NCI-H1105 treated with DMSO at 0.1 percent for 48 hours (cell line): ENCODE data around the gene CRYGC.
"Not testable (repeated sequence)": the region's sequence is repeated elsewhere in the genome, so short reads cannot be mapped to it uniquely, and the experiment has no call there.

Source experiments
- DNase-seq: peaks from one replicate; lab custom pipeline; 2025; lab: John Stamatoyannopoulos, UW

Gene CRYGC, protein sequence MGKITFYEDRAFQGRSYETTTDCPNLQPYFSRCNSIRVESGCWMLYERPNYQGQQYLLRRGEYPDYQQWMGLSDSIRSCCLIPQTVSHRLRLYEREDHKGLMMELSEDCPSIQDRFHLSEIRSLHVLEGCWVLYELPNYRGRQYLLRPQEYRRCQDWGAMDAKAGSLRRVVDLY

DNA sequence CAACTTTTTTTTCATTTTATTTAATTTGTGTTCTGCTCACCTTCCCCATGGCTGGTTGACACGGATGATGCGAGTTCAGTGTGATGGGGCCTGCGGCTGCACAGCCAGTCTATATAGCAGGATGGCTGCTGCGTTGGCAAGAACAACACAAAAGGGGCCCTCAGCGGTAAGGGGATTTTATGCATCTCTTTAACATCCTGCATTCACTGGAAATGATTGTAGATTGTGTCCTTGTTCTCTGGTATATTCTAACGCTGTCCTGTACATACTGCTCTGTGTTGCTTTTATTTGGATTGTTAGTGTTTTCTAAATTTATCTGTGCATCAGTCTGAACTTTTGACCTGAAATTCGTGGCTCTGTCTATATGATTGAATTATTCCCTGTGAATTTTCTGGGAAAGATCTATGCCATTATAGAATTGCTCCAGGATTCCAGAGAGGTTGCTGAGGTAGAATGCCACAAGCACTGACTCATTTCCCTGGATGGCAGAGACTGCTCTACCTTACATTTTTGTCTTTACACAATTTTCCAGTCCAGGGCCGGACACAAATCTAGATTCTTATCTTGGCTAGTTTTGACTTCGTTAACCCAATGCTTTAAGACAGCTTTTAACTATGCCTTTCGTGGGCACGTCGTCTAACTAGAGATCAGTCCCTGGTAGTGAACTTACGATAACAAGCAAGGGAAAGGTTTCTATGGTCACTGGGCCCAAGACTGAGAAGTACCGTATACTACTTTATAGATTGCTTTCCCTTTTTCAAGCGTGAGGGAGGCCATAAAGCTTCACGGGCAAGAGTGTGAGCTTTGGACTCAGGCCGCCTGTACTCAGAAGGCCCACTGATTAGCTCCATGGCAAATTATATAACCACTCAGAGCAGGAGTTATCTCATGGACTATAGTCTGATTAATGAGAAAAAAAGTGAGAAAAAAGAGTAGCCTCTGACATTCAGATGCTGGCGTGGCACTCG is at the start of gene CRYGC:
CRYGC (minus strand) TSS at position 85 of the 968 bp plus-strand sequence; CDS start at position 49, 36 bp downstream.
- no peak for DNase-seq

DNA sequence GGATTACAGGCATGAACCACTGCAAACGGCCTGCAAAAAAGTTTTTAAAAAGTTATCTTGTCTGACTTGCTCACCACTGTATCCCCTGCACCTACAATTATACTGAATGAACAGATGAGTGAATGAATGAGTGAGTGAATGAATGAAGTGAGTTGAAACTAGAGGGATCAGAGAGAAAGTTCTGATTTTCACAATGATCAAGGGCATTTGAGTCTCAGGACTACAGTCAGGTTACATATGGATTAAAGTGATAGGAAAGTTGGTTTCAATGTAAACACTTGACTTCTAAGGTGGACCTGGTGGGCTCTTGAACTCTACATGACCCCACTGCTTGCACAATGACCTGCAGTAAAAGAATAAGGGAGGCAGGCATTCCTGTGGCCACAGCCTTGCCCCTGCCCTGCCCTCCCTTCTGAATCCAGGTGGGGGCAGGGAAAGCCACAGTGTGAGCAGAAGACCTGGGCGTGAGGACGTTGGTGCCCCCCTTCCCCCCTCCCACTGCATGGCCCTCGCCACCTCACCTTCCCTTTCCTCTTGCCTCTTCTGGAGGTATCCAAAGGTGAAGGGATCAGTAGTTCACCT is 49.5 kb upstream of the CRYGC start:
- DNase-seq: no peak

DNA sequence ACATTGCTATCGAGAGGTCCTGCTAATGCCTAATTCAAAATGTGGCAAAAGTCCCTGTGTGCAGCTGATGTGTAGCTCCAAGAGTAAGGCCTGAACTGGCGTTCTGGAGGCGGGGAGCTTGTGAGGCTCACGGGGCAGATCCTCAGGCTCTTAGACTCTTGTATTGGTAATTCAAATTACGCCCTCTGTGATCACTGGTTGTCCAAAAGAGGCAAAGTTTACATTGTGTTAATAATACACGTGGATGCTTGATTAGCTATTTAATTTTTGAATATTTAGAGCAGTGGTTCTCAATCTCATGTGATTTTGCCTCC is 46.2 kb upstream of the CRYGC start:
- no peak for DNase-seq

DNA sequence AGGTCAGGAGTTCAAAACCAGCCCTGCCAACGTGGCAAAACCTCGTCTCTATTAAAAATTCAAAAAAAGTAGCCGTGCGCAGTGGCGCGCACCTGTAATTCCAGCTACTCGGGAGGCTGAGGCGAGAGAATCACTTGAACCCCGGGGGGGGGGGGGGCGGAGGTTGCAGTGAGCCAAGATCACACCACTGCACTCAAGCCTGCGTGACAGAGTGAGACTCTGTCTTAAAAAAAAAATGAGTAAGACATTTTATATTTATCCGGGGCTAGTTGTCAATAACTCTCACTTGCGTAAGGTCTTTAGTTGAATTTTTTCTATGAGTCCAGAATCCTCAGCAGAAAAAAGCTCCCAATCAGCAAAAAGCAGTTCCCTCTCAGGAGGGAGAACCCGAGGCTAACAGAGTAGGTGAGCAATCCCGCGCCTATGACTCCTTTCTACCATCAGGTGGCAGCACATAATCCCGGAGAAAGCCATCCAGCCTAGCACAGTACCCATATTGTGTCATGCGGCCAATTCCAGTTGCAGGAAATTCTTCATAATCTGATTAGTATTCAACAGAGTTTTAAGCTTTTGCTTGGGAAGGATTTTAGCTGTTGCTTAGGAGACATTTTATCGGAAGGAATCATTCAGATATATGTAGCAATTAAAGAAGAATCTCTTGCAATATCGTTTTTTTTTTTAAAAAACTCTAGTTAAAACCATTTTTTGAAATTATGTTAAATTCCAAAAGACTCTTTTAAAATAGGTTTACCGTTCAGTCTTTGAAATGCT is 45.6 kb upstream of the CRYGC start:
- DNase-seq: peak; percentile 67

DNA sequence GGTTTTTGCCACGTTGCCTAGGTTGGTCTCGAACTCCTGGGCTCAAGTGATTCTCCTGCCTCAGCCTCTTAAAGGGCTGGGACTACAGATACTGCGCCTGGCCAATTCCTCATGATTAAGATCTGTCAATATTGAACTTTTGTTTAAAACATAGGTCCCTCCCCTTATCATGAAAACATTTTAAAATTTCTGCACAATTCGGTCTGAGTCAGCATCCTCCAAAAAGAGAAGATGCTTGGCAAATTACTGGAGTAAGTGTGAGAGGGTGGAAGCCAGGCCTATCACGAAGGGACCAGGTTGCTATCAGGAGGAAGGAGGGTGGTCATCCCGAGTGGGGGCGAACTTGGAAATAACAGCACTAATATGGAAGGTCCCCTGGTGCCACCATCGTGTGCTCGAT is 44.5 kb upstream of the CRYGC start:
- no peak for DNase-seq

DNA sequence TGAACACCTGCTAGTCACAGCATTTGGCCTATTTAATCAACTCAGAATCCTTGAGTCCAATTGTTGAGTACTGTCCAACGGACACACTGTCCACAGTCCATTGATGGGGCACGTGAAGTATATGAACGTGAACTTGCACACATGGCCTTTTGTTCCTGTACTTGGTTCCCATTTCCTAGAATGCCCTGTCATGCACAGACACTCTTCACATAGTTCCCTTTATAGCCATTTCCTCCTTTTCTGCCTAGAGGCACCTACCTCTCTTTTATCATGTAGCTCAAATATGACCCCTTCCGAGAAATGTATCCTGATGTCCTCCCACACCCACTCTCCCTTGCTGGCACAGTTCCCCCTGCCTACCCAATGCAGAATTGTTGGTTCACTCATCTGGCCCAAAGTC is 42.5 kb upstream of the CRYGC start:
- DNase-seq: no peak

DNA sequence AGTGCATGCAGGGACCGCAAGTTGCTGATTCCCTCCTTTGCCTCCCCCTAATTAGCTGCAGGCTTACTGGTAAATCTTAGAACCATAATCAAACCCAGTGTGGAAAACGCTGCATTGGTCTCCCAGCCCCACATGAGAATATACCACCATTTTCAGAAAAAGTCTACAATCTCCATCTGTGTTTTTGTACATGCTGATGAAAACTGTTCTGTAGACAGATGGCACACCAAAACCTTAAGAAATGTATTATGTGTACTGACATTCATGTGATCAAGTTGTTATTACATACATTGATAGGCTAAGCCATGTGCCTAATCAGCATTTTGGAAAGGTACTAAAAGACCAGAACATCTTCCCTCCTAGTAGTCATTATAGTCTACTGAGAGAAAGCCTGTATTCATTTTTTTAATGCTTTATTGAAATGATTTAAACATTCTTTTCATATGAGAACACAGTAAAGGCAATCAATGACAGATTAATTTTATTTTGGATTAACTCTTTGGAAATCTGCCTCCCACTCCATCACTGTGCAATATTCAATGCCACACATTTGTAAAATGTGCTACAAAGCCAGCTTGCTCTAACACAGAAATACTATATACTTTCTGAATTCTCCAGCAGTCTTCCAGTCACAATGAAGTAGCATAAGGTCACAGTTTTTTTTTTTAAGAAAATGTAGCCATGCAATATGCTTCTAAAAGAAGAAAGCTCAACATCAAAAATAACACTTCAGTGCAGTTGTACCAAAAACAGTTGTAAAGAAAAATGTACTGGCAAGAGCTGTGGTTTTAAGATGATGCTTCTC is 35.5 kb upstream of the CRYGC start:
- DNase-seq: no peak

DNA sequence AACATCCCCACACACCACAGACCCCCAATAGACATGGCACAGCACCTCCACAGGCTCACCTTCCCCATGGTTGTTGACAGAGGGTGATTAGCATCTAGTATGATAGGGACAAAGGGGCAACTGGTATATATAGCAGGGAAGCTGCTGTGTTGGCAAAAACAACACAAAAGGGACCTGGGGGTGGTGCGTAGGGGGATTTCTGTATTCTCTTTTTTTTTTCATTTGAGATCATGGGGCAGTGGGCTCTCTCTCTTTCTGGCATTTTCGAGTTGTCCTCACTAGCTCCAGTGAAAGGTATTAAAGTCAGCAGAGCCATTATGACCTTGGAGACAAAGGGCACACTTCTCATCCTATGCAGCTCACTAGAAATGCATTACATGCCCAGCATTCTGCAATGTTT is 33.9 kb upstream of the CRYGC start, which contains the start of gene CRYGA:
CRYGA (minus strand) TSS at position 101 of the 400 bp plus-strand sequence; CDS start at position 68, 33 bp downstream.
- no peak for DNase-seq

DNA sequence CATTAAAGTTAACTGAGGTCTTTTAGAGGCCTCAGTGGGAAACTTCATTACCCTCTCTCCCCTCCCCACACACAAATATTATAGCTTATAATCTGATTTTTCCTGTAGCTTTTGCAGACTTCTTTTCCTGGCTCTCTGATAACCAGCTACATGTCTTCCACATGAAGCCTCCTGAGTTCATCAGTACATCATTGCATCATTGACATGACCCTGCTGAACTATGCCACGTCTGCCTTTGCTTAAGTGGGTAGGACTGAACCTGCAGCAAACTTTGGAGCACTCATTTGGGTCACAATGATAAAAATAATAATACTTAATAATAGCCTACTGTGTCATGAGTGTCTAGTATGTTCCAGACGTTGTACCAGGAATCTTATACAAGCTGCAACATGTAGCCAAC is 26.8 kb upstream of the CRYGC start:
- no peak for DNase-seq

DNA sequence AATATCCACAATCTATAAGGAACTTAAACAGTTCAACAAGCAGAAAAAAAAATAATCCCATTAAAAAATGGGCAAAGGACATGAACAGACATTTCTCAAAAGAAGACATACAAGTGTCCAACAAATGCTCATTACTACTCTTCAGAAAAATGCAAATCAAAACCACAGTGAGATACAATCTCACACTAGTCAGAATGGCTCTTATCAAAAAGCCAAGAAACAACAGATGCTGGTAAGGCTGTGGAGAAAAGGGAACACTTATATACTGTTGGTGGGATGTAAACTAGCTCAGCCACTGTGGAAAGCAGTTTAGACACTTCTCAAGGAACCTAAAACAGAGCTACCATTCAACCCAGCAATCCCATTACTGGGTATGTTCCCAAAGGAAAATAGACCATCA is 23.5 kb upstream of the CRYGC start:
- DNase-seq: peak; percentile 78

DNA sequence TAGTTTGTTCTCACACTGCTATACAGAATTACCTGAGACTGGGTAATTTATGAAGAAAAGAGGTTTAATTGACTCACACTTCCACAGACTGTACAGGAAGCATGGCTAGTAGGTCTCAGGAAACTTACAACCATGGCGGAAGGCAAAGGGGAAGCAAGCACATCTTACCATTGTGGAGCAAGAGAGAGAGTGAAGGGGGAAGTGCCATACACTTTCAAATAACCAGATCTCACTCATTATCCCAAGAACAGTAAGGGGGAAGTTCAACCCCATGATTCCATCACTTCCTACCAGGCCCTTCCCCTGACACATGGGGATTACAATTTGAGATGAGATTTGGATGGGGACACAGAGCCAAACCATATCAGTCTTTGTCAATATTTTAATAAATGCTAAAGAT is 21.3 kb upstream of the CRYGC start:
- DNase-seq: no peak

DNA sequence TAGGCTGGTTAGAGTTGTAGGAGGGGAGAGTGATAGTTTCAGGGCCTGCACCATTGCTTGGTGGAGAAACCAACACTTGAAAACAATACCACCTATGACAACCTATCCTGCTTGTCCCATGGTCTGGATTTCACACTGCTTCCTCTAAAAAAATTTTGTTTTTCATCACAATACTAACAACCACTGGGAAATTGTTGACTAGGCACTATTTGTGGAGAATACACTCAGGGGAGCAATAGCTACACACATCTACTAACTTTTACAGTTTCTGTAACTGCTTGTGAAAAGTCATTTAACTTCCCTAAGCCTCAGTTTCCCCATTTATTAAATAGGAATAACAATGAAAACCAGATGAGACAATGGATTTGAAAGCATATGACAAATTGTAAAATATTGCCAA is 20.5 kb upstream of the CRYGC start:
- no peak for DNase-seq

DNA sequence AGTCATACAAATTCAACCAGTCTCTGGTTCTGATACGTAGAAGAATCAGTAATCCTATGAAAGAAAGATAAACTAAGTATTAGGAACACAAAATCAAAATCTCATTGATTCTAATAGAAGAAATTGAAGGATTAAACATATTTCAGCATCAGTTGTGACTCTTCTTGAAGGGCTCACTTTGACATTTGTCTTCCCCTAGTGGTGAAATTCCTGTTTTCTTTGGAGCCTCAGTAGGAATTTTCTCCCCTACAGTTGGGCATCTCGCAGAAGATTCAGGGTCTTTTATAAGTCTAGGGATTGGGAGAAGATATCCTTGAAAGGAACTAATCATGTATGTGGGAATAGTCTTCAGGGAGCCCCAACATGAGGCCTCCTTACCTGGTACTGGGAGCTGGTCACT is 19.2 kb upstream of the CRYGC start:
- DNase-seq: no peak

DNA sequence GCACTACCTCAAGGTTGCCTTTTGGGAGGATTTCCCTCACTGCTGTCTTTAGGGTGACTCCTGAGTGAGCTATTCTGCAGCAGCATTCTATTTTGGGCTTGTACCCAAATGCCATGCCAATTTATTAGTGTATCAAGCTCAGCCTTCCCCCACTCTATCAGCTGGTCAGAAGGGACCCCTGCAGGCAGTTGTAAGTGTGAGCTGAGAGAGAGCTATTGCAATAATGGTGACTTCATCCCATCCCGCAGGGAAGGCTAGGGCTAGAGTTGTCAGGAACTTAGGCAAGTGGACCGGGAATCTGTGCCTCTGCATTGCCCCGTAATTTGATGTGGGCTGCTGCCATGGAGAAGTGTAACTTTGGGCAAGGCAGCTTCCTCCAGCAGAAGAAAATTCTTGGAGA is 18.1 kb upstream of the CRYGC start:
- no peak for DNase-seq

DNA sequence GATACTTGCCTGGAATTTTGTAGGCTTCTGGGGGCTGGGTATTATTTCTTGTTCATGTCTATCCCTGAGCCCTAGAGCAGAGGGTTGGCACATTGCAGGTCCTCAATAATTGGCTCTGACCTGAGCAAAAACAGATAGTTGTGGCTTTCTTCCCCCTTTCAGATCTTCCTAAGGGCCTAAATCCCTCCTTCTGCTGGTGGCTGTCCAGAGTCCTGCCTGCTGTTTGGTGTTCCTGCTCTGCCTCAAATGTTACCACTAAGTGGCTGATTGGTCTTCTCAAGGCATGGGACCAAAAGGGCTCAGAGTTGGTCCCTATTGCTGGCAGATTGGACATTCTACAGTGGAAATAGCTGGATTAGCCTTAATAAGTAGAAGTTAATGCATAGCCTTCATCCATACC is 17.4 kb upstream of the CRYGC start:
- DNase-seq: no peak

DNA sequence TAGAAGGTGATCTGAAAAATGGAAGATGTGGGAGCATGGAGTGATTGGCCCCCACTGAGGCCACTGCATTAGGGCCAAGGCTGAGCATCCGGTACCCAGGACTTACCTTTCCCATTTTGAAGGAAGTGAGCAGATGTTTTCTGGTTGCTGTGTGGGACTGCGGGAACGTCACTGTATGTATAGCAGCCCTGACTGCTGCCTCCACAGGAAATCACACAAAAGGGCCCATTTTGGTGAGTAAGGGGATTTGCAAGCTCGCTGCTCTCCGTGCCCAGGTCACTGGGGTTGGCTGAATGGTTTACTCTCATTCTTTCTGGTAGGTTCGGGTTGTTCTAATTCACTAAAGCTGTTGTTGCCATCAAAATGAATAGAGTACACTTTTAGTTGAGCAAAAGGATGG is 16.4 kb upstream of the CRYGC start, which contains the start of gene CRYGB:
CRYGB (minus strand) TSS at position 153 of the 400 bp plus-strand sequence; CDS start at position 115, 38 bp downstream.
- DNase-seq: no peak

DNA sequence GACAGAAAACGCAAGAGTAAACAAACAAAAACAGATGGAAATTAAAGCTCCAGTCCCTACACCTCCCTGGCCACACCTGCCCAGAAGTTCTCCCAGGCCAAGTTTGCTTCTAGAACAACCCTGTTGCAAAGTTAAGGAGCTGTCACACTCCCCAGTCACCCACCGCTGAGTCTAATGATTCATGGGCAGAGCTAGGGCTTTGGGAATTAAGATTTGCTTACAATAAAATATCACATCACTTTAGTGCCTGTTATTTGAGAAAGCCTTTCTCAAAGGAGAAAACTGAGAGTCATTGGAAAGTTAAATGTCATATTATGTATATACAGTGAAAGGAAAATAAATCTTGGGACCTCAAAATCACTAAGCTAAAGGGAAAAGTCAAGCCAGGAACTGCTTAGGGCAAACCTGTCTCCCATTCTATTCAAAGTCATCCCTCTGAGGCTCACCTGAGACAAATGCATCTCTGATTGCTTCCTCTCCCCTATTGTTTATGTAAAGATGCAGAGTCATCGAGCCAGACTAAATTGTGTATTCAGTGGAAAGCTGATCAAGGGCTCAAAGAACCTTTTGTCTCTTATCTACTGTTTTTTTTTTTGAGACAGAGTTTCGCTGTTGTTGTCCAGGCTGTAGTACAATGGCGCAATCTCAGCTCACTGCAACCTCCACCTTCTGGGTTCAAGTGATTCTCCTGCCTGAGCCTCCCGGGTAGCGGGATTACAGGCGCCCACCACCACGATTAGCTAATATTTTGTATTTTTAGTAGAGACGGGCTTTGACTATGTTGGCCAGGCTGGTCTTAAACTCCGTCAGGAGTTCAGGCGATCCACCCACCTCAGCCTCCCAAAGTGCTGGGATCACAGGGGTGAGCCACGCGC is 13.5 kb upstream of the CRYGC start:
- peak; percentile 56 for DNase-seq

DNA sequence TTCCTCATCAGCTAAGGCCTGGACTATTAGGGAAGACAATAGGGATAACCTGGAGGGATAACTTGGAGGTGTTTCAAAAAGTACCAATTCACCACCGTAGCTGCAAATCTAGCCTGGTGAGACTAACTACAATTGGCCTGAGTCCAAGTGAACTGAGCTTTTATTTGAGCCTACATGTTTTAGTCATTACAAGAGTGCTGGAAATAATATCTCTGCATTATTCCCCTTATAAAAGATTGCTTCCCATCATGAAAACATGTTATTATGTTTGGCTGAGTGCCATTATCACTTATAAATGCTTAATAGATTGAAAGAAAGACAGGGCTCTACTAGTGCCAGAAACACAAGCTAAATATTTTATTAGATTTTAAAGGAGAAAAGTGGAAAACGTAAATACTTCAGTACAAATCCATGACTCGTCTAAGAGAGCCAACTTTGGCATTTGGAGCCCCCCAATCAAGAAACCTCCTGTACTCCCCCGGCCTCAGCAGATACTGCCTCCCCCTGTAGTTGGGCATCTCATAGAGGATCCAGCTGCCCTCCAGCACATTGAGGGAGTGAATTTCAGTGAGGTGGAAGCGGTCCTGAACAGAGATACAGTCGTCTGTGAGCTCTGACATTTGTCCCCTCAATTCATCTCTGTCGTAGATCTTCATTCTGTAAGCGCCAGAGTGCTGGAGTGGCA is 12.8 kb upstream of the CRYGC start:
- peak; percentile 98 for DNase-seq

DNA sequence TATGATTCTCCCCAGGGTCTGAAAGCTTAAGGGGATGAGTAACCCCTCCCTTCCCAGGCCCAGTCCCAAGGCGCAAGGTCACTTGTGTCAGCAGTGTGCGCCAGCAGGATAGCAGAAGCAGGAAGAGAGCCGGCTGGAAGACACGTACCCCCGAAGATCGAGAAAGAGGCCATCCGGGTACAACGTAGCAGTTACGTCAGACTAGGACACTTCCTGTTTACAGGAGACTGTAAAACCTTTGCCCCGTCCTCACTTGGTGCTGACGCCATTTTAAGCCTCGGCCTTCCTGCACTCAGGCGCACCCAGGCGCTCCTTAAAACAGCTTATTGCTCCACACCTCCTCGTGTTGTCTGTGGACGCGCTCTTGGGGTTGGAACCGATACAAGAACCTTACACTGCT is 9.8 kb upstream of the CRYGC start:
- no peak for DNase-seq

DNA sequence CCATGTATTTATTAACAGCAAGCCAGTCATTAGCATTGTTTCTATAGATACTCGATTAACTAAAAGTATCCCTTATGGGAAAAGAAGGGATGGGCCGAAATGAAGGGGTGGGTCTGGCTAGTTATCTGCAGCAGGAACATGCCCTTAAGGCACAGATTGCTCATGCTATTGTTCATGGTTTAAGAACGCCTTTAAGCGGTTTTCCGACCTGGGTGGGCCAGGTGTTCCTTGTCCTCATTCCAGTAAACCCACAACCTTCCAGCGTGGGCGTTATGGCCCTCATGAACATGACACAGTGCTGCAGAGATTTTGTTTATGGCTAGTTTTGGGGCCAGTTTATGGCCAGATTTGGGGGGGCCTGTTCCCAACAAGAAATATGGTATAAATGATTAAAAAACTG is 8.7 kb upstream of the CRYGC start:
- not testable (repeated sequence) for DNase-seq
